ENCODE measurements around the gene CCR7. TPM values are rescaled to one million over a fixed set of nuclear protein-coding genes. Genes with fewer than 3 reads are reported as not detected.

CCR7 gene
- total and polyA plus RNA-seq, 9 donors: 0.18 to 2.5 (median 0.37) TPM; not detected in 2

- Histone ChIP-seq H3K4me3 (no peak overlapping the region), H3K36me3 (no peaks in the 10 kb centered on the region), H3K9me3 (no peaks in the 10 kb centered on the region), H3K27ac (peak overlapping the region; percentile 82 to 86), H3K27me3 (no peaks in the 10 kb centered on the region), H3K4me1 (ENCODE audit: insufficient read depth) (peaks cover 64% of the 10 kb centered on the region)
- 96 to 98% (median 97%) methylated on average over 27 of the region's 27 CpGs for WGBS, 3 donors
- intact Hi-C loops (cut with DNase I): loop anchor here (5.0 to 10.0 kb wide), 5 partner anchors 82 to 250 kb away; partner anchors contain the start of genes IGFBP4 (in 2 of the 4) and RARA (in 1 of the 4)
- peak in 4 of 5 donors; percentile 19 to 61 (median 44) for DNase-seq
- no peak for TF ChIP-seq POLR2A (IDR thresholded peaks at IDR 0.05)
- TF ChIP-seq EP300 (IDR thresholded peaks at IDR 0.05): no peak
- no peak for TF ChIP-seq CTCF (IDR thresholded peaks at IDR 0.05)
Observed at GRCh38 chr17:40554646-40555295, 10.5 kb downstream of the CCR7 start.

GRCh38 chr17:40553694-40554534, 11.4 kb downstream of the CCR7 start:
- TF ChIP-seq POLR2A (IDR thresholded peaks at IDR 0.05): peak; percentile 21
- TF ChIP-seq EP300 (IDR thresholded peaks at IDR 0.05): no peak
- Histone ChIP-seq H3K4me1 (ENCODE audit: insufficient read depth) (peaks cover 68% of the 10 kb centered on the region), H3K27me3 (no peaks in the 10 kb centered on the region), H3K4me3 (no peak overlapping the region), H3K36me3 (no peaks in the 10 kb centered on the region), H3K27ac (peak overlapping the region; percentile 82 to 86), H3K9me3 (no peaks in the 10 kb centered on the region)
- DNase-seq: peak; percentile 60 to 85 (median 69)
- WGBS, 3 donors: 18 to 20% (median 18%) methylated on average over 19 of the region's 19 CpGs
- intact Hi-C loops (cut with DNase I): loop anchor here in 2 of 4 donors (2.0 to 10.0 kb wide), 4 partner anchors 15 to 249 kb away; partner anchors contain the start of genes IGFBP4 (in 1 of the 2) and RARA (in 1 of the 2)

- no peak for TF ChIP-seq CTCF (IDR thresholded peaks at IDR 0.05)
- TF ChIP-seq EP300 (IDR thresholded peaks at IDR 0.05): no peak
- TF ChIP-seq POLR2A (IDR thresholded peaks at IDR 0.05): no peak
- peak in 2 of 5 donors; percentile 30 to 51 for DNase-seq
- no peak overlapping the region for H3K4me3 ChIP-seq
- no peaks in the 10 kb centered on the region for H3K27me3 ChIP-seq
- no peaks in the 10 kb centered on the region for H3K9me3 ChIP-seq
- peak overlapping the region; percentile 82 to 86 for H3K27ac ChIP-seq
- 71 to 76% (median 72%) methylated on average over 12 of the region's 12 CpGs for WGBS, 3 donors
- H3K36me3 ChIP-seq: no peaks in the 10 kb centered on the region
- intact Hi-C loops (cut with DNase I): loop anchor here in 2 of 4 donors (2.0 to 10.0 kb wide), 4 partner anchors 14 to 248 kb away; partner anchors contain the start of genes IGFBP4 (in 1 of the 2) and RARA (in 1 of the 2)
- H3K4me1 ChIP-seq (ENCODE audit: insufficient read depth): peaks cover 62% of the 10 kb centered on the region
Observed at GRCh38 chr17:40552806-40553693, 12.2 kb downstream of the CCR7 start.

- H3K27me3 ChIP-seq: no peaks in the 10 kb centered on the region
- no peak overlapping the region for H3K4me3 ChIP-seq
- H3K27ac ChIP-seq: peak overlapping the region; percentile 73 to 82
- H3K9me3 ChIP-seq: no peaks in the 10 kb centered on the region
- intact Hi-C loops (cut with DNase I): loop anchor here in 2 of 4 donors (2.0 to 10.0 kb wide), 4 partner anchors 13 to 247 kb away; partner anchors contain the start of genes IGFBP4 (in 1 of the 2) and RARA (in 1 of the 2)
- 34 to 41% (median 38%) methylated on average over 32 of the region's 32 CpGs for WGBS, 3 donors
- H3K36me3 ChIP-seq: no peaks in the 10 kb centered on the region
- peak in 4 of 5 donors; percentile 41 to 65 (median 58) for DNase-seq
- TF ChIP-seq POLR2A (IDR thresholded peaks at IDR 0.05): no peak
- TF ChIP-seq EP300 (IDR thresholded peaks at IDR 0.05): no peak
- TF ChIP-seq CTCF (IDR thresholded peaks at IDR 0.05): no peak
- H3K4me1 ChIP-seq (ENCODE audit: insufficient read depth): peaks cover 59% of the 10 kb centered on the region
Observed at GRCh38 chr17:40551879-40552768, 13.1 kb downstream of the CCR7 start.

Measured in ovary (tissue), 9 donors.